ENCODE results near the gene SORL1. TPM values are rescaled to one million over a fixed set of nuclear protein-coding genes. Genes with fewer than 3 reads are reported as not detected.

Gene SORL1
- polyA plus RNA-seq, 1 donor from 2014 or later = 6.5 TPM

- no peaks in the 10 kb centered on the region for H3K9me3 ChIP-seq (ENCODE audit: low read length)
- no peak overlapping the region for H3K27ac ChIP-seq (ENCODE audit: low read length)
These were observed 135.1 kb downstream of the SORL1 start for GRCh38 chr11:121587182-121587581.

GRCh38 chr11:121588747-121589146 is 136.6 kb downstream of the SORL1 start:
- H2AFZ ChIP-seq (ENCODE audit: low read depth, low read length) = no peak overlapping the region
- H3K9me3 ChIP-seq (ENCODE audit: low read length) = no peaks in the 10 kb centered on the region
- H3K9me2 ChIP-seq (ENCODE audit: insufficient read depth, low read length) = no peaks in the 10 kb centered on the region
- no peak overlapping the region for H3K4me3 ChIP-seq (ENCODE audit: low read length)
- H3K36me3 ChIP-seq (ENCODE audit: insufficient read depth, low read length) = no peaks in the 10 kb centered on the region
- no peak overlapping the region for H3K9ac ChIP-seq (ENCODE audit: low read length)
- no peaks in the 10 kb centered on the region for H3K79me2 ChIP-seq (replicated peaks; ENCODE audit: insufficient read depth, low read length)
- H3K4me2 ChIP-seq (ENCODE audit: low read length) = no peak overlapping the region
- H3K27ac ChIP-seq (ENCODE audit: low read length) = no peak overlapping the region
- H3K27me3 ChIP-seq (ENCODE audit: insufficient read depth, low read depth, low read length) = no peaks in the 10 kb centered on the region
- H3F3A ChIP-seq (ENCODE audit: insufficient read depth, low read length, poor library complexity, severe bottlenecking) = no peaks in the 10 kb centered on the region
- no peaks in the 10 kb centered on the region for H4K20me1 ChIP-seq (ENCODE audit: insufficient read depth)
- TF ChIP-seq EZH2 (IDR thresholded peaks at IDR 0.05; ENCODE audit: borderline replicate concordance, insufficient read depth, low read length, poor library complexity, severe bottlenecking) = no peak
- TF ChIP-seq REST (IDR thresholded peaks at IDR 0.05; ENCODE audit: borderline replicate concordance) = no peak
- TF ChIP-seq MXI1 (conservative IDR thresholded peaks at IDR 0.05; ENCODE audit: poor library complexity, severe bottlenecking) = no peak
- TF ChIP-seq TAF1 (IDR thresholded peaks at IDR 0.05; ENCODE audit: low read depth) = no peak
- TF ChIP-seq RAD21 (conservative IDR thresholded peaks at IDR 0.05) = no peak
- no peak for TF ChIP-seq CTCF (IDR thresholded peaks at IDR 0.05; ENCODE audit: poor library complexity, severe bottlenecking)
- TF ChIP-seq POLR2AphosphoS5 (IDR thresholded peaks at IDR 0.05) = no peak

More at GRCh38 chr11:121587182-121587581, 135.1 kb downstream of the SORL1 start:
- no peak overlapping the region for H2AFZ ChIP-seq (ENCODE audit: low read depth, low read length)
- H4K20me1 ChIP-seq (ENCODE audit: insufficient read depth) = no peaks in the 10 kb centered on the region
- H3F3A ChIP-seq (ENCODE audit: insufficient read depth, low read length, poor library complexity, severe bottlenecking) = no peaks in the 10 kb centered on the region
- no peaks in the 10 kb centered on the region for H3K27me3 ChIP-seq (ENCODE audit: insufficient read depth, low read depth, low read length)
- no peaks in the 10 kb centered on the region for H3K36me3 ChIP-seq (ENCODE audit: insufficient read depth, low read length)
- no peak overlapping the region for H3K4me2 ChIP-seq (ENCODE audit: low read length)
- no peak overlapping the region for H3K4me3 ChIP-seq (ENCODE audit: low read length)
- TF ChIP-seq RAD21 (conservative IDR thresholded peaks at IDR 0.05) (no peak), EZH2 (IDR thresholded peaks at IDR 0.05; ENCODE audit: borderline replicate concordance, insufficient read depth, low read length, poor library complexity, severe bottlenecking) (no peak), TAF1 (IDR thresholded peaks at IDR 0.05; ENCODE audit: low read depth) (no peak), MXI1 (conservative IDR thresholded peaks at IDR 0.05; ENCODE audit: poor library complexity, severe bottlenecking) (no peak), CTCF (IDR thresholded peaks at IDR 0.05; ENCODE audit: poor library complexity, severe bottlenecking) (no peak), REST (IDR thresholded peaks at IDR 0.05; ENCODE audit: borderline replicate concordance) (no peak), SMC3 (conservative IDR thresholded peaks at IDR 0.05; ENCODE audit: poor library complexity) (no peak), POLR2AphosphoS5 (IDR thresholded peaks at IDR 0.05) (no peak)
- H3K79me2 ChIP-seq (replicated peaks; ENCODE audit: insufficient read depth, low read length) = no peaks in the 10 kb centered on the region
- H3K9me2 ChIP-seq (ENCODE audit: insufficient read depth, low read length) = no peaks in the 10 kb centered on the region
- H3K9ac ChIP-seq (ENCODE audit: low read length) = no peak overlapping the region

All from neural cell (in vitro differentiated cells).